Gastrocnemius medialis (tissue), 4 donors: ENCODE measurements around the gene ADAMTSL5. TPM values are rescaled to one million over a fixed set of nuclear protein-coding genes. Genes with fewer than 3 reads are reported as not detected.

Experiments used
- ATAC-seq, 2 donors: fragments of 150-250 bp; one replicate each; pipeline ENCODE4 v1.9.1; 2016
- DNase-seq, 2 donors: peaks; one replicate each; pipeline ENCODE4 v3.0.0-alpha.2; 2019
- H3K27ac ChIP-seq, 4 donors: fragments of 200-600 bp; sonication (generic); 1 replicate in 1 of 4; 2 replicates in 3 of 4; pipeline ENCODE4 v1.5.1; 2016 to 2018; ENCODE audit warnings: mild to moderate bottlenecking in 2 of 4, moderate library complexity in 1 of 4
- H3K27me3 ChIP-seq, 3 donors: fragments of 200-600 bp; sonication (generic) in 2 of 3; 1 replicate in 1 of 3; 2 replicates in 2 of 3; pipeline versions ENCODE4 v1.5.1 to v1.6.0; 2016 to 2019; ENCODE audit warnings: mild to moderate bottlenecking in 1 of 3, moderate library complexity in 1 of 3
- H3K36me3 ChIP-seq, 2 donors: fragments of 200-600 bp; sonication (generic) in 1 of 2; one replicate each; pipeline ENCODE4 v1.5.1; 2017 to 2018
- H3K4me1 ChIP-seq, 2 donors: fragments of 200-600 bp; sonication (generic) in 1 of 2; one replicate each; pipeline ENCODE4 v1.5.1; 2016 to 2017; ENCODE audit warnings: mild to moderate bottlenecking in 2 of 2
- H3K4me3 ChIP-seq, 4 donors: fragments of 200-600 bp; sonication (generic) in 3 of 4; 1 replicate in 1 of 4; 2 replicates in 3 of 4; pipeline ENCODE4 v1.5.1; 2016 to 2019; ENCODE audit warnings: mild to moderate bottlenecking in 2 of 4
- H3K9me3 ChIP-seq, 3 donors: fragments of 200-600 bp; sonication (generic) in 2 of 3; 1 replicate in 1 of 3; 2 replicates in 2 of 3; pipeline ENCODE4 v1.5.1; 2016 to 2019
- CTCF ChIP-seq, 5 experiments: fragments of 450-650 bp in 3 of 5; fragments of 200-600 bp in 2 of 5; sonication (generic) in 2 of 5; IDR thresholded peaks in 4 of 5; conservative IDR thresholded peaks in 1 of 5; 1 replicate in 4 of 5; 2 replicates in 1 of 5; pipeline ENCODE4 v1.5.1; 2016 to 2019; ENCODE audit warnings: antibody characterized with exemption in 5 of 5, mild to moderate bottlenecking in 3 of 5, moderate library complexity in 3 of 5
- POLR2A ChIP-seq, 2 donors: fragments of 450-650 bp; IDR thresholded peaks; one replicate each; pipeline ENCODE4 v1.6.1; 2017; ENCODE audit warnings: antibody characterized with exemption in 2 of 2, mild to moderate bottlenecking in 2 of 2, moderate library complexity in 2 of 2
- in situ Hi-C, 4 donors: fragments of 200-750 bp; cut with MboI; loops; one replicate each; pipeline versions ENCODE4 v1.15.0 to v1.8.0; 2017; ENCODE audit warnings: low sequenced_read_pairs in 4 of 4
- intact Hi-C: fragments of 100-400 bp; cut with DNase I; formaldehyde crosslinking; loops from one replicate; pipeline ENCODE4 v1.15.1; 2023; ENCODE audit warnings: low total_unique reads
- total RNA-seq, 4 donors: library from RNA; depleted of rRNA; stranded (reverse); fragments of >200 nt; gene quantifications; one replicate each; pipeline versions ENCODE4 v1.1.0 to v1.2.3, GENCODE V29; 2016

The ADAMTSL5 gene
- total RNA-seq, 4 donors from 2014 or later: 0.41 to 6.5 (median 3.0) TPM

GRCh38 chr19:1486720-1487575 lies 25.9 kb downstream of the ADAMTSL5 start:
- intact Hi-C loops (no loop called here), in situ Hi-C loops (no loop called here)
- Histone ChIP-seq H3K4me1 (peaks cover 5 to 9% of the 10 kb centered on the region in 2 donors), H3K27ac (no peak overlapping the region), H3K27me3 (no peaks in the 10 kb centered on the region), H3K9me3 (no peaks in the 10 kb centered on the region), H3K4me3 (no peak overlapping the region), H3K36me3 (no peaks in the 10 kb centered on the region)
- no peak for ATAC-seq
- TF ChIP-seq POLR2A (IDR thresholded peaks at IDR 0.05) (no peak), CTCF (IDR thresholded peaks at IDR 0.05 in 4 of 5, conservative IDR thresholded peaks at IDR 0.05 in 1 of 5) (no peak)
- no peak for DNase-seq

DNA sequence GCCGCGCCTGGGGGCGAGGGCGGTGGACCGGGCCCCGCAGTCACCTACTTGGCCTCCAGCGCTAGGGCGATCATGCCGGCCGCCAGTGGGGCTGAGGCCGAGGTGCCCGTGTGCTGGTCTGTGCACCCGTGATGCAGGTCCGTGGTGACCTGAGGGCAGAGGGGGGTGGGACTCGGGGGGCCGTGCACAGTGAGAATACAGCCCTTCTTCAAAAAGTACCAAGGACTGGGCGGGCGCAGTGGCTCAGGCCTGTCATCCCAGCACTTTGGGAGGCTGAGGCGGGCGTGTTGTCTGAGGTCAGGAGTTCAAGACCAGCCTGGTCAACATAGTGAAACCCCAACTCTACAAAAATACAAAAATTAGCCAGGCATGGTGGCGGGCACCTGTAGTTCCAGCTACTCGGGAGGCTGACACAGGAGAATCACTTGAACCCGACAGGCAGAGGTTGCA lies 28.8 kb downstream of the ADAMTSL5 start:
- DNase-seq (no peak), ATAC-seq (no peak)
- no peak for TF ChIP-seq CTCF (IDR thresholded peaks at IDR 0.05 in 4 of 5, conservative IDR thresholded peaks at IDR 0.05 in 1 of 5)
- TF ChIP-seq POLR2A (IDR thresholded peaks at IDR 0.05): no peak
- Histone ChIP-seq H3K9me3 (no peaks in the 10 kb centered on the region), H3K4me3 (no peak overlapping the region), H3K27me3 (no peaks in the 10 kb centered on the region), H3K27ac (no peak overlapping the region), H3K36me3 (no peaks in the 10 kb centered on the region), H3K4me1 (peaks cover 0 to 4% of the 10 kb centered on the region in 2 donors)
- in situ Hi-C loops: no loop called here
- intact Hi-C loops: no loop called here

DNA sequence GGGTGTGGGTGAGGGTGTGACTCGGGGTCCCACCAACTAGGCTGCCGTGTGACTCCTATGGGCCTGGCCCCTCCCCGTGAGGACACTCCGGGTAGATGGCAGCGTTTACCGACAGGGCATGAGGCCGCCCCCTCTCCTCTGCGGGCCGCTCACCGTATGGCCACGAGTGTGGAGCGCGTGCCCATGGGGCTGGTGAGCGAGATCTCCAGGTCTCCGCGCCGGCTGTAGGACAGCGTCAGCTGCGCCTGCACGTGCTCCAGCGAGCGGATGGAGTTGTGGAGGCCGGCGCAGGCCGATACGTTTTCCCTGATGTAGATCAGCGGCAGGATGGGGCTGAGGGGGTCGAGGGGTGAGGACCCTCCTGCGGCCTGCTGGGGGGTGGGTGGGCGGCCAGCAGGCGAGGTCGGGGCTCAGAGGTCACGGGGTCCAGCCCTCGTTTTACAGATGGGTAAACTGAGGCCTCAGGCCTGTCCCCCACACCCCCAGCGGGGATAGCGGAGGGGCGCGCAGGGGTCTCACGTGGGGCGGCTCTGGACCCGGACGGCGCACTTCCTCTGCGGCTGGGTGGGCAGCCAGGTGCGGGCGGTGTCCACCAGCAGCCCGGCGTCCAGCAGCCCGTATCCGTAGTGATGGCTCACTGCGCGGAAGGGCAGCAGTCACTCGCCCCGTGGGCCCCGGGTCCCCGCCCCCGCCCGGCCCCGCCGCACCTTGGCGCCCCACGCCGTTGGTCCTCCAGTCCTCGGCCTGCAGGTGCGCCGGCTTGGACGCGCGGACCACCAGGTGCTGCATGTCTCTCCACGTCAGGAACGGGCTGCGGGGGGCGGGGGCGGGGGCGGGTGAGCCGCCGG lies 29.5 kb downstream of the ADAMTSL5 start:
- TF ChIP-seq POLR2A (IDR thresholded peaks at IDR 0.05) (no peak), CTCF (IDR thresholded peaks at IDR 0.05 in 4 of 5, conservative IDR thresholded peaks at IDR 0.05 in 1 of 5) (no peak)
- Histone ChIP-seq H3K9me3 (no peaks in the 10 kb centered on the region), H3K4me1 (peaks cover 3 to 8% of the 10 kb centered on the region in 2 donors), H3K4me3 (no peak overlapping the region), H3K27ac (no peak overlapping the region), H3K27me3 (no peaks in the 10 kb centered on the region), H3K36me3 (no peaks in the 10 kb centered on the region)
- intact Hi-C loops: no loop called here
- in situ Hi-C loops: no loop called here
- no peak for DNase-seq
- no peak for ATAC-seq

- H3K4me3 ChIP-seq: no peak overlapping the region
- ATAC-seq (no peak), DNase-seq (no peak)
- H3K36me3 ChIP-seq: no peaks in the 10 kb centered on the region
- H3K27ac ChIP-seq: no peak overlapping the region
- TF ChIP-seq POLR2A (IDR thresholded peaks at IDR 0.05): no peak
- TF ChIP-seq CTCF (IDR thresholded peaks at IDR 0.05 in 4 of 5, conservative IDR thresholded peaks at IDR 0.05 in 1 of 5): no peak
- in situ Hi-C loops (no loop called here), intact Hi-C loops (no loop called here)
- H3K27me3 ChIP-seq: no peaks in the 10 kb centered on the region
- peaks cover 9 to 16% of the 10 kb centered on the region in 2 donors for H3K4me1 ChIP-seq
- H3K9me3 ChIP-seq: no peaks in the 10 kb centered on the region
Measured at GRCh38 chr19:1482361-1483130, 30.3 kb downstream of the ADAMTSL5 start.
